COLO829 (cell line): ENCODE data around the gene ZFP36L1.
"Not testable (repeated sequence)": the region's sequence is repeated elsewhere in the genome, so short reads cannot be mapped to it uniquely, and the experiment has no call there.

Experiments
- DNase-seq: peaks from one replicate; pipeline ENCODE4 v3.0.0; 2012; ENCODE audit warnings: low spot score

ZFP36L1 gene

GRCh38 chr14:68784226-68784910 lies 8.5 kb downstream of the ZFP36L1 start:
- no peak for DNase-seq

- no peak for DNase-seq
Observed at GRCh38 chr14:68783408-68784225, 9.2 kb downstream of the ZFP36L1 start.

- DNase-seq: no peak
Observed at GRCh38 chr14:68782091-68782981, 10.5 kb downstream of the ZFP36L1 start.

- no peak for DNase-seq
Observed at GRCh38 chr14:68781161-68782021, 11.5 kb downstream of the ZFP36L1 start.

- DNase-seq: no peak
Observed at GRCh38 chr14:68780358-68781160, 12.3 kb downstream of the ZFP36L1 start.

- no peak for DNase-seq
Observed at GRCh38 chr14:68779761-68780323, 13.0 kb downstream of the ZFP36L1 start.

GRCh38 chr14:68777644-68778043 lies 15.2 kb downstream of the ZFP36L1 start:
- no peak for DNase-seq

- no peak for DNase-seq
Observed at GRCh38 chr14:68775614-68776126, 17.2 kb downstream of the ZFP36L1 start.

- DNase-seq: peak; percentile 88
Observed at GRCh38 chr14:68774771-68775613, 17.9 kb downstream of the ZFP36L1 start.

GRCh38 chr14:68772761-68773381 lies 20.0 kb downstream of the ZFP36L1 start:
- DNase-seq: no peak

- no peak for DNase-seq
Observed at GRCh38 chr14:68771631-68772030, 21.2 kb downstream of the ZFP36L1 start.

- no peak for DNase-seq
Observed at GRCh38 chr14:68770553-68771286, 22.1 kb downstream of the ZFP36L1 start.

- no peak for DNase-seq
Observed at GRCh38 chr14:68770051-68770450, 22.8 kb downstream of the ZFP36L1 start.

GRCh38 chr14:68768316-68768715 lies 24.6 kb downstream of the ZFP36L1 start:
- no peak for DNase-seq

GRCh38 chr14:68767248-68767645 lies 25.6 kb downstream of the ZFP36L1 start:
- DNase-seq: no peak

GRCh38 chr14:68766299-68767247 lies 26.3 kb downstream of the ZFP36L1 start:
- no peak for DNase-seq

- DNase-seq: not testable (repeated sequence)
Observed at GRCh38 chr14:68763843-68764242, 29.0 kb downstream of the ZFP36L1 start.
